B cell (primary cell): ENCODE measurements around the gene ERN1. TPM values are rescaled to one million over a fixed set of nuclear protein-coding genes. Genes with fewer than 3 reads are reported as not detected.

ENCODE experiments used
- ATAC-seq: fragments of 200-7000 bp; cut with Tn5 transposase; one replicate; pipeline ENCODE4 v1.10.0; 2021; ENCODE audit warnings: low read depth, mild to moderate bottlenecking, moderate number of reproducible peaks, moderate library complexity
- CTCF ChIA-PET: fragments of 350-600 bp; sonication (Branson Sonifier 250); formaldehyde crosslinking; loops from one replicate; lab custom pipeline; 2021; ENCODE audit warnings: antibody characterized with exemption, inconsistent platforms; lab: Charles Lee
- POLR2A ChIA-PET: fragments of 350-600 bp; sonication (Branson Sonifier 250); formaldehyde crosslinking; loops from one replicate; lab custom pipeline; 2021; ENCODE audit warnings: antibody characterized with exemption; lab: Charles Lee
- DNase-seq: peaks from one replicate; pipeline ENCODE4 v3.0.0; 2013
- H2AFZ ChIP-seq: 2 replicates; pipeline ENCODE4 v1.6.1; 2012; ENCODE audit warnings: mild to moderate bottlenecking, low read depth, low read length; ENCODE audit not compliant: insufficient read depth, poor library complexity, severe bottlenecking
- H3K27ac ChIP-seq, 2 donors: 1 replicate in 1 of 2; 2 replicates in 1 of 2; pipeline ENCODE4 v1.5.1; 2012 to 2013; ENCODE audit warnings: low read length in 2 of 2, mild to moderate bottlenecking in 2 of 2, moderate library complexity in 1 of 2
- H3K27me3 ChIP-seq, 4 experiments: fragments of 200-600 bp in 1 of 4; sonication (generic) in 1 of 4; replicated peaks in 1 of 4; 1 replicate in 2 of 4; 2 replicates in 2 of 4; pipeline versions ENCODE4 v1.6.1 to v1.7.0; 2013 to 2016; ENCODE audit warnings: low read length in 3 of 4, mild to moderate bottlenecking in 2 of 4, mixed read lengths in 1 of 4, moderate library complexity in 1 of 4; ENCODE audit not compliant: insufficient read depth in 4 of 4, control insufficient read depth in 3 of 4; ENCODE audit errors: control extremely low read depth in 1 of 4
- H3K36me3 ChIP-seq, 2 experiments: replicated peaks in 1 of 2; 1 replicate in 1 of 2; 2 replicates in 1 of 2; pipeline versions ENCODE4 v1.6.1 to v1.7.1; 2013; ENCODE audit warnings: low read length in 1 of 2; ENCODE audit not compliant: insufficient read depth in 2 of 2, control insufficient read depth in 1 of 2; ENCODE audit errors: control extremely low read depth in 1 of 2, extremely low read depth in 1 of 2
- H3K4me1 ChIP-seq, 2 donors: fragments of 200-600 bp in 1 of 2; sonication (generic) in 1 of 2; 1 replicate in 1 of 2; 2 replicates in 1 of 2; pipeline versions ENCODE4 v1.5.1 to v1.6.1; 2013 to 2017; ENCODE audit warnings: low read length in 2 of 2; ENCODE audit not compliant: control insufficient read depth in 2 of 2, insufficient read depth in 2 of 2
- H3K4me2 ChIP-seq: replicated peaks from 2 replicates; pipeline ENCODE3; 2012; ENCODE audit warnings: mild to moderate bottlenecking, low read depth, low read length; ENCODE audit not compliant: poor library complexity, severe bottlenecking
- H3K4me3 ChIP-seq, 5 experiments: fragments of 200-600 bp in 1 of 5; sonication (generic) in 1 of 5; 1 replicate in 3 of 5; 2 replicates in 2 of 5; pipeline versions ENCODE4 v1.5.1 to v1.7.0; 2011 to 2016; ENCODE audit warnings: low read length in 4 of 5, mild to moderate bottlenecking in 4 of 5, low read depth in 2 of 5, control low read depth in 1 of 5, moderate library complexity in 1 of 5; ENCODE audit not compliant: insufficient read depth in 1 of 5; ENCODE audit errors: control extremely low read depth in 1 of 5, extremely low read depth in 1 of 5
- H3K79me2 ChIP-seq: fragments of 200-600 bp; sonication (generic); one replicate; pipeline ENCODE4 v1.6.0; 2016; ENCODE audit warnings: low read length; ENCODE audit not compliant: control insufficient read depth, insufficient read depth
- H3K9ac ChIP-seq: fragments of 200-600 bp; sonication (generic); 2 replicates; pipeline ENCODE4 v1.6.1; 2017; ENCODE audit warnings: mild to moderate bottlenecking, low read length, moderate library complexity
- H3K9me3 ChIP-seq, 3 donors: one replicate each; pipeline versions ENCODE4 v1.6.1 to v1.7.1; 2013; ENCODE audit warnings: low read length in 2 of 3; ENCODE audit not compliant: control insufficient read depth in 2 of 3, insufficient read depth in 1 of 3; ENCODE audit errors: control extremely low read depth in 1 of 3
- H4K20me1 ChIP-seq: 2 replicates; pipeline ENCODE4 v1.6.0; 2012; ENCODE audit warnings: mild to moderate bottlenecking, low read length; ENCODE audit not compliant: insufficient read depth, control insufficient read depth, poor library complexity, severe bottlenecking
- H3K27ac Mint-ChIP-seq: one replicate; pipeline ENCODE4 v1.8.0; 2021; ENCODE audit warnings: mixed read lengths
- H3K27me3 Mint-ChIP-seq: one replicate; pipeline ENCODE4 v1.8.0; 2021; ENCODE audit warnings: mixed read lengths
- H3K4me1 Mint-ChIP-seq: one replicate; pipeline ENCODE4 v1.8.0; 2021; ENCODE audit warnings: mixed read lengths
- H3K4me3 Mint-ChIP-seq: one replicate; pipeline ENCODE4 v1.8.0; 2021; ENCODE audit warnings: mixed read lengths
- H3K9me3 Mint-ChIP-seq: one replicate; pipeline ENCODE4 v1.8.0; 2022; ENCODE audit warnings: mixed read lengths; ENCODE audit not compliant: insufficient read depth
- EZH2 ChIP-seq: IDR thresholded peaks from 2 replicates; pipeline ENCODE4 v1.6.1; 2012; ENCODE audit warnings: borderline replicate concordance, low read depth, mild to moderate bottlenecking, moderate library complexity, low read length; ENCODE audit not compliant: insufficient read depth, poor library complexity, severe bottlenecking
- WGBS: methylation state at CpG from one replicate; pipeline ENCODE4 v1.1.5; 2013; ENCODE audit warnings: missing lambda C conversion rate; ENCODE audit not compliant: insufficient coverage; 5-methylcytosine and 5-hydroxymethylcytosine counted together
- intact Hi-C: fragments of 100-400 bp; cut with micrococcal nuclease; formaldehyde crosslinking; loops from one replicate; pipeline ENCODE4 v1.10.0; 2022
- polyA plus RNA-seq: library from polyadenylated mRNA; depleted of rRNA; stranded (reverse); fragments of >200 nt; gene quantifications from 2 replicates; pipeline ENCODE4 v1.2.3, GENCODE V29; 2012
- total RNA-seq, 2 donors: library from RNA; stranded (reverse); fragments of 120-200 nt in 1 of 2; gene quantifications; 1 replicate in 1 of 2; 2 replicates in 1 of 2; pipeline versions ENCODE4 v1.2.3 to v1.2.4, GENCODE V29; 2013 to 2022
- TF ChIP-seq, protein P1 (sequence below): fragments of 200-600 bp; IDR thresholded peaks from one replicate; pipeline ENCODE4 v1.8.0; 2022; ENCODE audit warnings: antibody characterized with exemption, mild to moderate bottlenecking

ERN1 gene
- total and polyA plus RNA-seq, 2 donors (not counting 1 experiment from before 2014, with no cell fraction given) = 7.0 to 19.4 TPM

DNA sequence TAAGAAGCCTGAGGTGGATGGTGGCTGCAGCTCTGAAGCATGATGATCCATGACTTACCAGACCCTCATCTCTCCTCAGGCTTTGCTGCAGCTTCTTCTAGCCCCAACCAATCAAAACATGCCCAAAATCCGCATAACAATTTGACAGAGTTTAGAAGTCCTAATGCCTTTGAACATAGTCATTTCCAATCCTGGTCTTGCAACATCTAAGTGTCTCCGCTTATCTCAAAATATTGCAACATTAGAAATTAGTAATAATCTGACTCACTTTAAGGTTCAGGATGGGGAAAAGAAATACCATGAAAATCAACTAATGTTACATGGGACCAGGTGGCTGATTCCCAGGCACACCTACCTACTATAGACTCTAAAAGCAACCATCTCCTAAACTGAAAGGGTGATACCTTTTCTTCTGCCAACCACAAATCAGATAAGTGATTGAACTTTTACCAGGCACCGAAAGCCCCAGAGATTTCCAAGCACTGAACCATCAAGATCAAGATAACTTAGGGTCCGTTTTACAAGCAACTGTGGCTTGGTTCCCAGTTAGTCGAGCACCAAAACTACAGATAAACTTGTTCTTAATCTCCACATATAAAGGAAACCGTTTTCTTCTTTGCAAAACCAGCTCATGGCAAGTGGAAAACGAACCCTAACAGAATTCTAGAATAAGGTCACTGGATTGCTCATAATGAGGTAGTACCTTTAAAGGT is 14.0 kb downstream of the ERN1 start:
- POLR2A ChIA-PET = no interaction called here
- H2AFZ ChIP-seq = no peak overlapping the region
- H3K27me3 ChIP-seq = no peaks in the 10 kb centered on the region
- H3K36me3 ChIP-seq = no peaks in the 10 kb centered on the region
- no peaks in the 10 kb centered on the region for H4K20me1 ChIP-seq
- no peak overlapping the region for H3K4me3 Mint-ChIP-seq
- no peak overlapping the region for H3K27ac Mint-ChIP-seq
- H3K9me3 ChIP-seq = no peaks in the 10 kb centered on the region
- ATAC-seq (no peak), DNase-seq (no peak)
- no peaks in the 10 kb centered on the region for H3K9me3 Mint-ChIP-seq
- TF ChIP-seq, protein P1, sequence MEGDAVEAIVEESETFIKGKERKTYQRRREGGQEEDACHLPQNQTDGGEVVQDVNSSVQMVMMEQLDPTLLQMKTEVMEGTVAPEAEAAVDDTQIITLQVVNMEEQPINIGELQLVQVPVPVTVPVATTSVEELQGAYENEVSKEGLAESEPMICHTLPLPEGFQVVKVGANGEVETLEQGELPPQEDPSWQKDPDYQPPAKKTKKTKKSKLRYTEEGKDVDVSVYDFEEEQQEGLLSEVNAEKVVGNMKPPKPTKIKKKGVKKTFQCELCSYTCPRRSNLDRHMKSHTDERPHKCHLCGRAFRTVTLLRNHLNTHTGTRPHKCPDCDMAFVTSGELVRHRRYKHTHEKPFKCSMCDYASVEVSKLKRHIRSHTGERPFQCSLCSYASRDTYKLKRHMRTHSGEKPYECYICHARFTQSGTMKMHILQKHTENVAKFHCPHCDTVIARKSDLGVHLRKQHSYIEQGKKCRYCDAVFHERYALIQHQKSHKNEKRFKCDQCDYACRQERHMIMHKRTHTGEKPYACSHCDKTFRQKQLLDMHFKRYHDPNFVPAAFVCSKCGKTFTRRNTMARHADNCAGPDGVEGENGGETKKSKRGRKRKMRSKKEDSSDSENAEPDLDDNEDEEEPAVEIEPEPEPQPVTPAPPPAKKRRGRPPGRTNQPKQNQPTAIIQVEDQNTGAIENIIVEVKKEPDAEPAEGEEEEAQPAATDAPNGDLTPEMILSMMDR = no peak
- no peak for TF ChIP-seq EZH2
- H3K27me3 Mint-ChIP-seq = no peaks in the 10 kb centered on the region
- H3K4me2 ChIP-seq = no peak overlapping the region
- CTCF ChIA-PET = interaction anchor here (0.8 to 3.0 kb wide), 5 partner anchors 12 to 90 kb away, joined by 3 to 9 read pairs (median 3); no protein-coding TSS in a partner anchor
- H3K4me3 ChIP-seq = no peak overlapping the region
- no peaks in the 10 kb centered on the region for H3K79me2 ChIP-seq
- H3K4me1 Mint-ChIP-seq = peaks cover 11% of the 10 kb centered on the region
- H3K4me1 ChIP-seq = peaks cover 8 to 17% of the 10 kb centered on the region in 2 donors
- no peak overlapping the region for H3K27ac ChIP-seq
- 89% methylated on average over 5 of the region's 7 CpGs for WGBS
- H3K9ac ChIP-seq = no peak overlapping the region
- intact Hi-C loops = no loop called here

DNA sequence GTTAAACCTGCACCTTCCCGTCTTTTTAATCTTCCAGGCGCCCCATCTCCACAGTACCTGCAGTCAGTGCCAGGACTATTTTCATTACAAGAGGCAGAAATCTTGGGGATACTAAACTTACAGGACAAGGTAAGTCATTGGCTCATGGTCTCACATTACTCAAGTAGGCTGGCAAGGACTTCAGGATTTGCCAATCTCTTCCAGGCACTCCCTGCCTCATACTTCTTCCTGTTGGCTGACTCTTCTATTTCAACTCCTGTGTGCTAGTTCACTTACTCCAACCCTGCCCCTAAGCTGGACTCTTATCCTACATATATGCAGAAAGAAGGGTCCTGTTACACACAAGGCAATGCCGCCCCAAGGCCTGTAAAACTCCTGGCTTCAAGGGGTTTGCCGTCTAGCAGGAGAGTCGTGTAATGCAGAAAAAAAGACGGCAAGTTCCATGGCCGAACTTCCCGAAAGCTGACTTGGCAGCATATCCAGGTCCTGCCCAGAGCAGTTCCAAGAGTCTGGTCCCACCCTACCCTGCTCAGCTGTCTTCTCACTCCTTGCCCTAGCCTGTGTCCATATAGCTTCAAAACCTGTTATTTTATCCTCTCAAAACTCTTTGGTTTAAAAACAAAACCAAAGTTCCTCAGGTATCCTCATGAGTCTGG is 14.8 kb downstream of the ERN1 start:
- no peak for DNase-seq

More for the DNA sequence above, 14.8 kb downstream of the ERN1 start:
- Histone ChIP-seq H2AFZ (no peak overlapping the region), H4K20me1 (no peaks in the 10 kb centered on the region), H3K27ac (no peak overlapping the region), H3K27me3 (no peaks in the 10 kb centered on the region), H3K4me3 (no peak overlapping the region), H3K36me3 (no peaks in the 10 kb centered on the region), H3K4me2 (no peak overlapping the region), H3K9me3 (no peaks in the 10 kb centered on the region), H3K9ac (no peak overlapping the region), H3K4me1 (peaks cover under 1 to 9% of the 10 kb centered on the region in 2 donors), H3K79me2 (no peaks in the 10 kb centered on the region)
- ChIA-PET CTCF (interaction anchor here (0.8 to 3.0 kb wide), 6 partner anchors 10 to 89 kb away, joined by 3 to 9 read pairs (median 4); no protein-coding TSS in a partner anchor), POLR2A (no interaction called here)
- peaks cover 3% of the 10 kb centered on the region for H3K4me1 Mint-ChIP-seq
- no peak for ATAC-seq
- intact Hi-C loops = no loop called here
- H3K9me3 Mint-ChIP-seq = no peaks in the 10 kb centered on the region
- no peak overlapping the region for H3K4me3 Mint-ChIP-seq
- WGBS = 98% methylated on average over 8 of the region's 8 CpGs
- H3K27me3 Mint-ChIP-seq = no peaks in the 10 kb centered on the region
- TF ChIP-seq, protein P1 = no peak
- H3K27ac Mint-ChIP-seq = no peak overlapping the region
